ENCODE results near the gene R3HDM4.

DNA sequence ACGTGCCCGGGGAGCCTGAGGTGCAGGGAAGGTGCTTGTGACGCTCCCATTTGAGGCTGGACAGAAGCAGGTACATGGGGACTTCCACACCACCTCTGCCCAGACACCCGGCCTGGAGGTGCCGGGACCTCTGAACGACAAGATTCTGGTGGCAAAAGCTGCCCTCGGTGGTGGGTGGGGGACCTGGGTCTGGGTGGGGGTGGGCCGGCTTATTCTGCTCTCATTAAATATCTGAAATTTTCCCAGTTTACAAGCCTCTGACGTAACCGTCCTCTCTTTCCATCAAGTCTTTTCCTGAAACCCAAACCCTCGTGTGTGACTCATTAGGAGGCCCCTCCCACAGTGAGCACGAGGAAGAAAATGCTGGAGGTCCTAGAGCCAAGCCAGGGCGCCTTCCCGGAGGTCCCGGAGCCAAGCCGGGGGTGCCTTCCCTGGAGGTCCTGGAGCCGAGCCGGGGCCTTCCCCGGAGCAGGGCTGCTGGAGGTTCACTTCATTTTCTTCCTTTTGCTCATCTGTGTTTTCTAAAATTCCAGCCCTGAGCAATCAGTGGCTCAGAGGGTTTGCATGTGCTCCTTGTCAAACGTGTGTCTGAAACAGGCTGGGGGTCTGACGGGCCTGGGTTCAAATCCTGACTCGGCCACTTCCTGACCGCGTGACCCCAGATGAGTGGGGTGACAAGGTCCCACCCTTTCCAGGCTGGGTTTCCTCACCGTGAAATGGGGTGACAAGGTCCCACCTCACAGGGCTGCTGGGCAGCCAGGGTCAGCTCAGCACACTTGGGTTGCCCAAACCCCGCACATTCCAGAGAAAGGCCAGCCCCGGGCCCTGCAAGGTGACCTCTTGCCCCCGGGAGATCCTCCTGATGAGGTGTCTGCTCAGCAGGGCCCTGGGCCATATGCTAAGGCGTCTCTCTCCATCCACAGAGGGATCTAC lies 43.5 kb downstream of the R3HDM4 start:
- TF ChIP-seq, protein P1, sequence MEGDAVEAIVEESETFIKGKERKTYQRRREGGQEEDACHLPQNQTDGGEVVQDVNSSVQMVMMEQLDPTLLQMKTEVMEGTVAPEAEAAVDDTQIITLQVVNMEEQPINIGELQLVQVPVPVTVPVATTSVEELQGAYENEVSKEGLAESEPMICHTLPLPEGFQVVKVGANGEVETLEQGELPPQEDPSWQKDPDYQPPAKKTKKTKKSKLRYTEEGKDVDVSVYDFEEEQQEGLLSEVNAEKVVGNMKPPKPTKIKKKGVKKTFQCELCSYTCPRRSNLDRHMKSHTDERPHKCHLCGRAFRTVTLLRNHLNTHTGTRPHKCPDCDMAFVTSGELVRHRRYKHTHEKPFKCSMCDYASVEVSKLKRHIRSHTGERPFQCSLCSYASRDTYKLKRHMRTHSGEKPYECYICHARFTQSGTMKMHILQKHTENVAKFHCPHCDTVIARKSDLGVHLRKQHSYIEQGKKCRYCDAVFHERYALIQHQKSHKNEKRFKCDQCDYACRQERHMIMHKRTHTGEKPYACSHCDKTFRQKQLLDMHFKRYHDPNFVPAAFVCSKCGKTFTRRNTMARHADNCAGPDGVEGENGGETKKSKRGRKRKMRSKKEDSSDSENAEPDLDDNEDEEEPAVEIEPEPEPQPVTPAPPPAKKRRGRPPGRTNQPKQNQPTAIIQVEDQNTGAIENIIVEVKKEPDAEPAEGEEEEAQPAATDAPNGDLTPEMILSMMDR (IDR thresholded peaks at IDR 0.05): no peak
- TF ChIP-seq, protein P2, sequence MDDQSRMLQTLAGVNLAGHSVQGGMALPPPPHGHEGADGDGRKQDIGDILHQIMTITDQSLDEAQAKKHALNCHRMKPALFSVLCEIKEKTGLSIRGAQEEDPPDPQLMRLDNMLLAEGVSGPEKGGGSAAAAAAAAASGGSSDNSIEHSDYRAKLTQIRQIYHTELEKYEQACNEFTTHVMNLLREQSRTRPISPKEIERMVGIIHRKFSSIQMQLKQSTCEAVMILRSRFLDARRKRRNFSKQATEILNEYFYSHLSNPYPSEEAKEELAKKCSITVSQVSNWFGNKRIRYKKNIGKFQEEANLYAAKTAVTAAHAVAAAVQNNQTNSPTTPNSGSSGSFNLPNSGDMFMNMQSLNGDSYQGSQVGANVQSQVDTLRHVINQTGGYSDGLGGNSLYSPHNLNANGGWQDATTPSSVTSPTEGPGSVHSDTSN (IDR thresholded peaks at IDR 0.05): no peak
- no peak for TF ChIP-seq EHMT2 (IDR thresholded peaks at IDR 0.05; ENCODE audit: low read depth)
- TF ChIP-seq ESRRA (IDR thresholded peaks at IDR 0.05; ENCODE audit: borderline replicate concordance, low read length): no peak
- TF ChIP-seq, protein P3, sequence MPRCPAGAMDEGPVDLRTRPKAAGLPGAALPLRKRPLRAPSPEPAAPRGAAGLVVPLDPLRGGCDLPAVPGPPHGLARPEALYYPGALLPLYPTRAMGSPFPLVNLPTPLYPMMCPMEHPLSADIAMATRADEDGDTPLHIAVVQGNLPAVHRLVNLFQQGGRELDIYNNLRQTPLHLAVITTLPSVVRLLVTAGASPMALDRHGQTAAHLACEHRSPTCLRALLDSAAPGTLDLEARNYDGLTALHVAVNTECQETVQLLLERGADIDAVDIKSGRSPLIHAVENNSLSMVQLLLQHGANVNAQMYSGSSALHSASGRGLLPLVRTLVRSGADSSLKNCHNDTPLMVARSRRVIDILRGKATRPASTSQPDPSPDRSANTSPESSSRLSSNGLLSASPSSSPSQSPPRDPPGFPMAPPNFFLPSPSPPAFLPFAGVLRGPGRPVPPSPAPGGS (IDR thresholded peaks at IDR 0.05): no peak
- no peak for TF ChIP-seq POLR2A (IDR thresholded peaks at IDR 0.05; ENCODE audit: low read length)
- no peak for TF ChIP-seq ZFP36 (IDR thresholded peaks at IDR 0.05; ENCODE audit: borderline replicate concordance, partially characterized antibody)
- peak; percentile 22 to 34; a peak in 1 of 4 replicates for TF ChIP-seq CEBPB (IDR thresholded peaks at IDR 0.05)

All from A549 (cell line).